NCI-H2107 treated with DMSO at 0.1 percent for 48 hours (cell line): ENCODE results near the gene TFAP2A.
A peak's percentile ranks its signal among the peaks of the same experiment; 100 is the strongest.

ENCODE experiments used
- DNase-seq: peaks from one replicate; lab custom pipeline; 2025; ENCODE audit not compliant: unreplicated experiment; lab: John Stamatoyannopoulos, UW

Gene TFAP2A

DNA sequence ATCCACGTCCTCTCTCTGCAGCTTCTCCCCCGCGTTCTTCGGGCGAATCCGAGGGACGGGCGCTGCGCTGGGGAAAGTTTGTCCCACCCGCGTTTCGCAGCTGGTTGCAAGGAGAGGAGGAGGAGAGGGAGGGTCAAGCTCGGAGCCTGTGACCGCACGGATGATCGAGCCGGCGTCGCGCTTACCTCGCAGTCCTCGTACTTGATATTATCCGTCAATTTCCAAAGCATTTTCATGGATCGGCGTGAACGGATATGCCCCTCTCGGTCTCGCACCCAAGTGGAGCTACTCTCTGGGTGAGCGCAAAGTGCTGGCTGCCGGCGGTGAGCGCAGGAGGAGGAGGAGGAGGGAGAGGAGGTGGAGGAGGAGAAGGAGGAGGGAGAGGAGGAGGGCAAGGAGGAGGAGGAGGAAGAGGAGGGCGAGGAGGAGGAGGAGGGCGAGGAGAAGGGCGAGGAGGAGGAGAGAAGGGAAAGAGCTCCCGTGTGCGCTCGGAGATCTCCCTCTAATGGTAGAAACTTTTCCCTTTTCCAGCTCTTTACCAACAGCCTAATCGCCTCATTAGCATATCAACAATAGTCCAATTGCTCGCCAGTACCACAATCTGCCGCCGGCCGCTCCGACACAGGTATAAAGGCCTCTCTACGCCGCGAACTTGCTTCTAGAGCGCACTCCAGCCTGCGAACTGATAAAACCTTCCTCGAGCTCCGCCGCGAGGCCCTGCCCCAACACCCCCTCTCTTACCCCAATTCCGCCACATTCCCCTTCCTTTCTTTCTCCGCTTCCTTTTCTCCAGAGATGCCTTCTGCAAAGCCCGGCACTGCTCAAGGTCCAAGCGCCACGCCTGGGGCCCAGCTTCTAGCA, at the start of gene TFAP2A:
TFAP2A (minus strand) TSS at position 319 of the 861 bp plus-strand sequence; CDS start at position 236, 83 bp downstream.
- no peak for DNase-seq

DNA sequence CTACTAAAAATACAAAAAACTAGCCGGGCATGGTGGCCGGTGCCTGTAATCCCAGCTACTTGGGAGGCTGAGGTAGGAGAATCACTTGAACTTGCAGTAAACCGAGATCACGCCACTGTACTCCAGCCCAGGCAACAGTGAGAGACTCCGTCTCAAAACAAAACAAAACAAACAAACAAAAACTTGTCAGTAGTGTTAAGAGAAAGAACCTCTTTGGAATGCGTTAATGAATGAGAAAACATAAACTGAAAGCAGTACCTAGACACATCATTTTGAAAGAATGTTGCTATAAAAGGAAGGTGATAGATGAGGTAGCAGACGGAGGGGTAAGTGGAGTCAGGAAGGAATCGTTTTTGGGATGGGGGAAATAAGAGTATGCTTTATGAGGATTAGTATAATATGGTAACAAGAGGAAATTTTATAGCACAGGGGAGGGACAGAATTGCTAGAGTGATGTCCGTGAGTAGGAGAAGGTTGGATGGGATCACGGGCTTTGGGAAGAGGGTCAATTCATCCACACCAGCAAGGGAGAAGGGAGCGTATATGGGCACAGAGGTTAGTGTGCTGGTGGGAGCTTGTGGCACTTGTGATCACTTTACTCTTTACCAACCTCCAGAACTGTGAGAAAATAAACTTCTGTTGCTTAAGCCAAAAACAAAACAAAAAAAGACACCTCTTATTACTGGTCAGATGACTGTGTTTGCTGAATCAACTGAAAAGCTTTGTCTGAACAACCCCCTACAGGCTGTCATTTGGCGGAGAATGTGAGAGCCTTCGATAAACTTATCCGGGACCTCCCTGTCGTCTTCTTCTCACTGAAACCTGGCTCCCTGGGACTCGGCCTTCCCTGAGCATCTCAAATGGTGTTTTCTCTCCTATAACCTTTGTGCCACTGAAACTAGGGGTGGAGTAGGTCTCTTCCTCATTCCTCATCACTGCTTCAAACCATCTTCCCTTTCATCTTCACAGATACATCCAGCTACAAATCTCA, 48.9 kb upstream of the TFAP2A start:
- no peak for DNase-seq

DNA sequence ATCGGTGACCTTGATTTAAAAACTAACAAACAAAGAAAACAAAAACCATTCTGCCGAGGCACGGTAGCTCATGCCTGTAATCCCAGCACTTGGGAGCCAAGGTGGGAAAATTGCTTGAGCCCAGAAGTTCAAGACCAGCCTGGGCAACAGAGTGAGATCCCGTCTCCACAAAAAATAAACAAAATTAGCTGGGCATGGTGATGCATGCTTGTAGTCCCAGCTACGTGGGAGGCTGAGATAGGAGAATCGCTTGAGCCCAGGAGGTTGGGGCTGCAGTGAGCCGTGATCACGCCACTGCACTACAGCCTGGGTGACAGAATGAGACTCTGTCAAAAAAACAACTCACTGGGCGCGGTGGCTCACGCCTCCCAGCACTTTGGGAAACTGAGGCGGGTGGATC, 48.2 kb upstream of the TFAP2A start:
- DNase-seq, result no peak

- no peak for DNase-seq
These were observed 47.0 kb upstream of the TFAP2A start for GRCh38 chr6:10461850-10462249.

GRCh38 chr6:10460096-10460495, 45.2 kb upstream of the TFAP2A start:
- DNase-seq, result no peak

DNA sequence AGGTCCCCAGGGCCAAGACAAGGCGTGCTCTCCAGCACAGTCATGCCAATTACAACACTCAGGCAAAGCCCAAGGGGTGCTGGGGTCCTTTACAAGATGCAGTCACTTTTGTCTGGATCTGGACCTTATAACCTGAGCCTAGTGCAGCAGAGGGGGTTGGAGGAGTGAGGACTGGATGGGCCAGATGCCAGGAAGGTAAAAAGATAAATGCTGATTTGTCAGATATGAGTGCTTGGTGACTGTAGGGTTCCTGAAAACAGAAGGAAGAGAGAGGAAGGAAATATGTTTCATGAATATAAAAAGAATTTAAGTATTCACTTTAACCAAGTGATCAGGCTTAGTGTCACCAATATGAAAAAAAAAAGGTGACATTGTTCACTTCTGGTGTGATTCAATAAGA, 43.4 kb upstream of the TFAP2A start:
- no peak for DNase-seq

DNA sequence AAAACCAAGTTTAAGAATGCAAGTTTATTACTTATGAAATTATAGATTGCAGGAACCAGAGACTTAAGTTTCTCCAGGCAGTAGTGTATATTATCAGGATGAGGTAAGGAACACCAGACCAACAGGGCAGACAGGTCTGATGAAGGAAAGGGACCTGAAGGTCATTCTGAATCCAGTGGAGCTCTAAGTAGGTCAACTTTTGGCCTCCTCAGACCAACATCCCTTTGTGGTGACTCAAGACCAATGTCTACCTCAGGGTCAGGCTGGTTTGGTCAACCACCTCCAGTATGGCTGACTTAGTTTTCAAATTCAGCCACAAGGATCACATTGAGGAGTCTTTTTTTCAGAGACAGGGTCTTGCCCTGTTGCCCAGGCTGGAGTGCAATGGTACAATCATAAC, 38.7 kb upstream of the TFAP2A start:
- DNase-seq, result no peak

GRCh38 chr6:10451828-10452509, 37.1 kb upstream of the TFAP2A start:
- DNase-seq, result no peak

GRCh38 chr6:10451394-10451793, 36.5 kb upstream of the TFAP2A start:
- no peak for DNase-seq

GRCh38 chr6:10449751-10450150, 34.9 kb upstream of the TFAP2A start:
- DNase-seq, result no peak

DNA sequence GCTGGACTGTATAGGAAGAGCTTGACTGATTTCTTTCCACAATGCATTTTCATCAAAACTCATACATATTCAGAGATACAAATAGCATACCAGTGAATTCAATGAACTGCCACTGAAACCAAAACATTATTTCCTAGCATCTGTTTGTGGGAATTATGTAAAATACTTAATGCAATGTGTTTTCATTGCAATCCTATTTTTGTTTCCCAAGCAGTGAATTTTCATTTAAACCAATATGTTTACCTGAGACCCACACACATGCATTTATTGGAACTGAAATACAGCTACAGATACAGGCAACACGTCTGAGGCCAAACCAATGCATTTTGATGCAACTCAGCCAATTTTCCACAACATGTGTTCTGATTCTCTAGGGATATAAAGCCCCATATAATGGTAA, 33.2 kb upstream of the TFAP2A start:
- DNase-seq, result no peak

- DNase-seq, result no peak
These were observed 31.7 kb upstream of the TFAP2A start for GRCh38 chr6:10446548-10446947.

DNA sequence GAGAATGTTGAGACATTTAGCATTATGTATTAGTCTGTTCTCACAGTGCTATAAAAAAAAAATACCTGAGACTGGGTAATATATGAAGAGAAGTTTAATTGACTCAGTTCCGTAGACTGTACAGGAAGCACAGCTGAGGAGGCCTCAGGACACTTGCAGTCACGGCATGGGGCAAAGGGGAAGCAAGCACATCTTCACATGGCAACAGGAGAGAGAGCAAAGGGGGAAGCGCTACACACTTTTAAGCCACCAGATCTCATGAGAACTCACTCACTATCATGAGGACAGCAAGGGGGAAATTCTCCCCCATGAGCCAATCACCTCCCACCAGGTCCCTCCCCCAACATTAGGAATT, 26.8 kb upstream of the TFAP2A start:
- DNase-seq, result no peak

DNA sequence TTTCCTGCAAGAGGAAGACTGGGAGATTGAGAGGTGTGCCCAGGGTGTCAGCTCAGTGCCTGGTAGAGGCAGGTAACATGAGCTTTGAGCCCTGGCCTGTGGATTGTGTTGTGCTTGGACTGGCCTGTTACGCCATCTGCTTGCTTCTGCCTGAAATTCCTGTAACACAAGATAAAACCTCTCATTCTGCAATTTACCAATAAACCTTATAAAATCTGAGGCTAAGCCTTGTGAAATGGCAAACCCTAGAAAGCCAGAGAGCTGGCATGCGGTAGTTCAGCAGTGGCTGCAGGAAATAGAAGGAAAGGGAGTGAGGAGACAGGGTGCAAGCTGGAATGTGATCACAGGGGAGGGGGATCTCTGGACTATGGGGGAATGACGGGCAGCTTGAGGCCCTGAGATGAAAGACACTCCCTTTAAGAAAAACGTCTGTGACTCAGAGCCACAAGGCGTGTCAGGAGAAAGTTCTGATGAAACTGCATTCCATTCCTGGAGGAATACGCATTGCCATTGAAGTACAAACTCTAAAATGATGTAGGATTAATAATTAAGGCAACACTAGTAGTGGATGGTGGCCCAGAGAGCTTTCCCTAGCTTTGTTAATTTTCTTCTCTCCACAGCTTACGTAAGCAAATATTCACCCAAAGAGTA, 26.3 kb upstream of the TFAP2A start:
- no peak for DNase-seq

DNA sequence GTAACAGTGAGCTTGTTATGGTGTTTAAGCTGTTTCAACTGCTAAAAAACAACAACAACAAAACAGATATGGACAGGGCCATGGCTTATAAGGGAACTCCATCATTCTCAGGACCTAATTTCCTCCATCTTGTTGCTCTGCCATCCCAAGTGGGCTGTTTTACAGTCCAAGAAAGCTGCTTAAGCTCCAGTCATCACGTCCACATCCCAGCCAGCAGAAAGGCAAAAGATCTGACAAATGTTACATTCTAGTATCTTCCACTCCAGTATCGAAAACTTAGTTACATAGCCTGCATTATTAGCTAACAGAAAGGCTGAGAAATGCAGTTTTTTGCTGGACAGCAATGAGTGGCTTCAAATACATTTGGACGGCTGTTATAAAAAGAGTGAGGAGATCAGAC, 23.0 kb upstream of the TFAP2A start:
- no peak for DNase-seq

- no peak for DNase-seq
These were observed 19.4 kb upstream of the TFAP2A start for GRCh38 chr6:10434235-10434634.

DNA sequence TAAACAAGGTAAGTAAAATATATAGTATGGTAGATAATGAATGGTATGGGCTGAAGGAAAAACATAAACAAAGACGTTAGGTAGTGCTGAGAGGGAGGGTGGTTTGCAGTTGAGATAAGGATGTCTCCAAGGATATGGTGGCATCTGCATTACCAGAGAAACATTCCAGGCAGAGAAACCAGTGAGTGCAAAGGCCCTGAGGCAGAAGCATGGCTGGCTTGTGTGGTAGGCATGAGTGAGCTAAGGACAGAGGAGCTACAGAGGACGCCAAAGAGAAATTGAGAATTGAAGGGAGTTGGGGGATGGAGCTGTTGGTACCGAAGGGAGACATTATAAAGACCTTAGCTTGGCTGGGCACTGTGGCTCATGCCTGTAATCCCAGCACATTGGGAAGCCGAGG, 18.4 kb upstream of the TFAP2A start:
- DNase-seq, result no peak

GRCh38 chr6:10431423-10432164, 16.7 kb upstream of the TFAP2A start:
- DNase-seq, result no peak

DNA sequence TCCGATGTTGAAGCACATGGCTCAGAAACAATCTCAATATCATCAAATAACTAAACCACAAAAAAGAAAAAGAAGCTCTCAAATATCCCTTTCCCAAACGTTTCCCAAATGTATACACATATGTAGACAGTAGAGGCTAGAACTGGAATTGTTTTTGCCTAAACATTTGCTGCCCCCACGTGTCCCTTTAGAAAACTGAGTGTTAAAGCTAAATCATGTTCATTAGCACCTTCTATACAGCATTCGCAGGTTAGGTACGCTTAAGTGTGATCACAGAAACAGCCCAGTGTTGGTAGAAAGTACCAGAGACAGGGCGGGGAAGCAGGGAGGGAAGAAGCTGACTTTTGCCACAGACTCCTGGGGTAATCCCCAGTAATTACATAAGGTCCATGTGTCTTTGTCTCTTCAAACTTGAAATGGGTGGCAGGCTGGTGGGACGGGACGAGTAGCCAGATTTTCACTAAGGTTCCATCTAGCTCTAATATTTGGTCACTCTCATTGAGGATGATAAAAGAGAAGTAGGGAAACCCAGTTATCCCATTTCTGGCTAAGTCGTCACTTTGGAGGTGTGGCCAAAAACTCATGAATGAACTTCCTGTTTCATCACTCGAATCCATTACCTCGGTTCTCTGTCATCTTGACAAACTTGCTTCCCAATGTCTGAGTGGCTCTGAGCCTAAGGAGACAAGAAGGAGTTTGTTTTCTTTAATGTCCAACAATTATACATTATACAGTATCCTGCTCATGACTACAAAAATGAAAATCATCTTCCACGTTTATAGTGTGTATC, 15.0 kb upstream of the TFAP2A start:
- DNase-seq, result peak; percentile 60
